ENCODE measurements around the gene PPP1CB.

- TF ChIP-seq EP300 (IDR thresholded peaks at IDR 0.05): no peak
- TF ChIP-seq CTCF (IDR thresholded peaks at IDR 0.05): no peak
Observed at GRCh38 chr2:28776471-28776870, 24.8 kb downstream of the PPP1CB start.
